ENCODE data around the gene SLC22A16. TPM values are rescaled to one million over a fixed set of nuclear protein-coding genes. Genes with fewer than 3 reads are reported as not detected.

The SLC22A16 gene
- total and polyA plus RNA-seq, 2 of the 13 experiments (the other 11 are each of a cell fraction or from before 2014, with no cell fraction given): 0.04 TPM; not detected in 1

DNA sequence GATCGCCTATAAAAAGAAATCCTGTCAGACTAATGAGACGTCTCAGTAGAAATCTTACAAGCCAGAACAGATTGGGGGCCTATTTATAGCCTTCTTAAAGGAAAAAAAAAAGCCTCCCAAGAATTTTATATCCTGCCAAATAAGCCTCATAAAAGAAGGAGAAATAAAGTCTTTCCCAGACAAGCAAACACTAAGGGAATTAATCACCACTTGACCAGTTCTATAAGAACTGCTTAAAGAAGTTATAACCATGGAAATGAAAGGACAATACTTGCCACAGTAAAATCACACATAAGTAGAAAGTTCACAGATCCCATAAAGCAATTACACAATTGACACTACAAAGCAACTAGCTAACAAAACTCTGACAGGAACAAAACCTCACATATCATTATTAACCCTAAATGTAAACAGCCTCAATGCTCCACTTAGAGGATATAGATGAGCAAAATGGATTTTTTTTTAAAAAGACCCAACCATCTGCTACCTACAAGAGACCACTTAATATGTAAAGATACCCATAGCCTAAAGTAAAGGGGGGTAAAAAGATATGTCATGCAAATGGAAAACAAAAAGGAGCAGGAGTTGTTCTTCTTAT lies 13.4 kb downstream of the SLC22A16 start:
- FAIRE-seq: no peak
- ATAC-seq: no peak

DNA sequence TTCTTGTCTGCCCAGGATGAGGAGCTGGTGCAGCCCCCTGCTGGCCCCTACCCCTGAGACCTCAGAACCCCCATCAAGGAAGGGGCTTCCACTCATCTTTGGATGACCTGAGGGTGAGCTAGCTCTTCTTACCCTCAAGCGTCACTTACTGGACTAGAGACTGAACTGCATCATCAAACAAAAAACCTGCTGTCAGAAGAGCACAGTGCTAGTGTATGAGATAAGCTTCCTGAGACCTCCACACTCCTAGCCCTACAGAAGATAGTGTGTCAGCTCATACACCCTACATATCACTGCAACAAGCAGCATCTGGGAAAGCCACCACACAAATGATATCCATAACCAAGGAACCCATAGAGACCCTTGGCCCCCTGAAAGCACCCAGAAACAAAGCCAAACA lies 15.0 kb downstream of the SLC22A16 start:
- no peak overlapping the region for H2AFZ ChIP-seq (ENCODE audit: low read length)
- no TSS peak for BruUV-seq (replicated peaks)
- H3K4me1 ChIP-seq (ENCODE audit: insufficient read depth, low read length): no peaks in the 10 kb centered on the region
- intact Hi-C loops (cut with micrococcal nuclease; ENCODE audit: unreplicated experiment): no loop called here
- FAIRE-seq: no peak
- CTCF ChIA-PET (ENCODE audit: low intra/inter-chr PET ratio, low total read pairs): no interaction called here
- H3K79me2 ChIP-seq (ENCODE audit: insufficient read depth, low read length): no peaks in the 10 kb centered on the region
- H3K36me3 ChIP-seq (replicated peaks in 1 of 2; ENCODE audit: control insufficient read depth in 1 of 2, insufficient read depth in 2 of 2, low read length in 2 of 2): no peaks in the 10 kb centered on the region
- H3K9ac ChIP-seq (ENCODE audit: insufficient read depth, low read depth, low read length): no peak overlapping the region
- DNase-seq (ENCODE audit: low spot score): no peak
- no peak overlapping the region for H3K4me2 ChIP-seq (ENCODE audit: low read depth, low read length)
- no peak overlapping the region for H3K27ac ChIP-seq (ENCODE audit: extremely low read length, insufficient read depth, low read length)
- H3K4me3 ChIP-seq (replicated peaks in 1 of 3; ENCODE audit: insufficient read depth in 1 of 3, low read depth in 2 of 3, low read length in 3 of 3): no peak overlapping the region
- peaks cover 26% of the 10 kb centered on the region for H3K9me3 ChIP-seq (ENCODE audit: low read length)
- WGBS (ENCODE audit: low lambda C conversion rate): 38% methylated on average over 1 of the region's 1 CpG
- POLR2A ChIA-PET: no interaction called here
- in situ Hi-C loops (cut with HindIII; ENCODE audit: extremely low pct_ligation_motif_present, low pct_unique_long_range_greater_than_20kb): no loop called here
- ATAC-seq: no peak
- no peaks in the 10 kb centered on the region for H4K20me1 ChIP-seq (ENCODE audit: insufficient read depth, low read length)
- H3K27me3 ChIP-seq (ENCODE audit: control insufficient read depth in 1 of 2, insufficient read depth in 2 of 2, low read length in 2 of 2): no peaks in the 10 kb centered on the region
- no peak for TF ChIP-seq DR1 (CRISPR knock-in tag; IDR thresholded peaks at IDR 0.05)
- TF ChIP-seq HNRNPK (IDR thresholded peaks at IDR 0.05; ENCODE audit: low read depth, low read length, poor library complexity, severe bottlenecking): no peak
- TF ChIP-seq KLF11 (CRISPR knock-in tag; IDR thresholded peaks at IDR 0.05): no peak
- no peak for TF ChIP-seq TEAD2 (CRISPR knock-in tag; IDR thresholded peaks at IDR 0.05)
- TF ChIP-seq SP4 (CRISPR knock-in tag; IDR thresholded peaks at IDR 0.05): no peak
- TF ChIP-seq PHB2 (IDR thresholded peaks at IDR 0.05; ENCODE audit: partially characterized antibody): no peak
- TF ChIP-seq, protein P1, sequence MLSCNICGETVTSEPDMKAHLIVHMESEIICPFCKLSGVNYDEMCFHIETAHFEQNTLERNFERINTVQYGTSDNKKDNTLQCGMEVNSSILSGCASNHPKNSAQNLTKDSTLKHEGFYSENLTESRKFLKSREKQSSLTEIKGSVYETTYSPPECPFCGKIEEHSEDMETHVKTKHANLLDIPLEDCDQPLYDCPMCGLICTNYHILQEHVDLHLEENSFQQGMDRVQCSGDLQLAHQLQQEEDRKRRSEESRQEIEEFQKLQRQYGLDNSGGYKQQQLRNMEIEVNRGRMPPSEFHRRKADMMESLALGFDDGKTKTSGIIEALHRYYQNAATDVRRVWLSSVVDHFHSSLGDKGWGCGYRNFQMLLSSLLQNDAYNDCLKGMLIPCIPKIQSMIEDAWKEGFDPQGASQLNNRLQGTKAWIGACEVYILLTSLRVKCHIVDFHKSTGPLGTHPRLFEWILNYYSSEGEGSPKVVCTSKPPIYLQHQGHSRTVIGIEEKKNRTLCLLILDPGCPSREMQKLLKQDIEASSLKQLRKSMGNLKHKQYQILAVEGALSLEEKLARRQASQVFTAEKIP (CRISPR knock-in tag; IDR thresholded peaks at IDR 0.05; ENCODE audit: borderline replicate concordance): no peak
- TF ChIP-seq ELK4 (CRISPR knock-in tag; IDR thresholded peaks at IDR 0.05; ENCODE audit: borderline replicate concordance): no peak
- TF ChIP-seq, protein P2, sequence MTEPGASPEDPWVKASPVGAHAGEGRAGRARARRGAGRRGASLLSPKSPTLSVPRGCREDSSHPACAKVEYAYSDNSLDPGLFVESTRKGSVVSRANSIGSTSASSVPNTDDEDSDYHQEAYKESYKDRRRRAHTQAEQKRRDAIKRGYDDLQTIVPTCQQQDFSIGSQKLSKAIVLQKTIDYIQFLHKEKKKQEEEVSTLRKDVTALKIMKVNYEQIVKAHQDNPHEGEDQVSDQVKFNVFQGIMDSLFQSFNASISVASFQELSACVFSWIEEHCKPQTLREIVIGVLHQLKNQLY (CRISPR knock-in tag; IDR thresholded peaks at IDR 0.05): no peak
- no peak for TF ChIP-seq MEIS1 (CRISPR knock-in tag; IDR thresholded peaks at IDR 0.05; ENCODE audit: borderline replicate concordance)

More for the DNA sequence above, 13.4 kb downstream of the SLC22A16 start:
- Histone ChIP-seq H3K27ac (ENCODE audit: extremely low read length, insufficient read depth, low read length) (no peak overlapping the region), H3K36me3 (replicated peaks in 1 of 2; ENCODE audit: control insufficient read depth in 1 of 2, insufficient read depth in 2 of 2, low read length in 2 of 2) (no peaks in the 10 kb centered on the region), H4K20me1 (ENCODE audit: insufficient read depth, low read length) (no peaks in the 10 kb centered on the region), H3K27me3 (ENCODE audit: control insufficient read depth in 1 of 2, insufficient read depth in 2 of 2, low read length in 2 of 2) (no peaks in the 10 kb centered on the region), H2AFZ (ENCODE audit: low read length) (no peak overlapping the region), H3K79me2 (ENCODE audit: insufficient read depth, low read length) (no peaks in the 10 kb centered on the region), H3K9me3 (ENCODE audit: low read length) (peaks cover 26% of the 10 kb centered on the region), H3K9ac (ENCODE audit: insufficient read depth, low read depth, low read length) (no peak overlapping the region), H3K4me3 (replicated peaks in 1 of 3; ENCODE audit: insufficient read depth in 1 of 3, low read depth in 2 of 3, low read length in 3 of 3) (no peak overlapping the region), H3K4me1 (ENCODE audit: insufficient read depth, low read length) (no peaks in the 10 kb centered on the region), H3K4me2 (ENCODE audit: low read depth, low read length) (no peak overlapping the region)
- ChIA-PET CTCF (ENCODE audit: low intra/inter-chr PET ratio, low total read pairs) (no interaction called here), POLR2A (no interaction called here)
- TF ChIP-seq SNRNP70 (IDR thresholded peaks at IDR 0.05; ENCODE audit: low read depth, low read length): no peak
- TF ChIP-seq ZNF337 (CRISPR knock-in tag; IDR thresholded peaks at IDR 0.05; ENCODE audit: borderline replicate concordance, low read depth): peak; percentile 100
- in situ Hi-C loops (cut with HindIII; ENCODE audit: extremely low pct_ligation_motif_present, low pct_unique_long_range_greater_than_20kb): no loop called here
- 4% methylated on average over 2 of the region's 2 CpGs for WGBS (ENCODE audit: low lambda C conversion rate)
- no TSS peak for BruUV-seq (replicated peaks)
- intact Hi-C loops (cut with micrococcal nuclease; ENCODE audit: unreplicated experiment): no loop called here
- DNase-seq (ENCODE audit: low spot score): no peak

Measured in HepG2 (cell line).